Measurements from ENCODE around the gene PTTG1IP2. TPM values are rescaled to one million over a fixed set of nuclear protein-coding genes. Genes with fewer than 3 reads are reported as not detected.

The PTTG1IP2 gene
- total RNA-seq = not detected
- not detected for polyA plus RNA-seq

DNA sequence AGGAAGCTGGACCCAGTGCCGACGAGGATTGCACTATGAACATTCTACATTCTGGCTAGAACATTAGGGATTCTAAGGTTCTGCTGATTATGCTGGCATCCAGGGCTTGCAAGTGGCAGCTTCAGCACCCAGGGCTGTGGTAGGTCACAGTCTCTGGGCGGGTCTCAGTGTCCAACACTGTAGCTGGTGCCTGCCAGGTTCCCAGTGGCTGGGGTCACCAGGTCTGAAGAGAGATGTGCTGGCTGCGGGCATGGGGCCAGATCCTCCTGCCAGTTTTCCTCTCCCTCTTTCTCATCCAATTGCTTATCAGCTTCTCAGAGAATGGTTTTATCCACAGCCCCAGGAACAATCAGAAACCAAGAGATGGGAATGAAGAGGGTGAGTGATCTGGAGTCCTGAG is at the start of gene PTTG1IP2:
PTTG1IP2 (plus strand) TSS at position 86 of the 400 bp plus-strand sequence; CDS start at position 234, 148 bp downstream.
- intact Hi-C loops (cut with DNase I) = loop anchor here in 1 of 3 donors (10.0 kb wide), 1 partner anchor 575 kb away; no protein-coding TSS in a partner anchor
- Histone ChIP-seq H3K4me3 (no peak within 1 kb of the TSS), H3K27ac (no peak within 1 kb of the TSS), H3K4me1 (no peaks in the 10 kb centered on the region), H3K27me3 (no peaks in the 10 kb centered on the region), H3K9me3 (no peaks in the 10 kb centered on the region), H3K36me3 (no peaks in the 10 kb centered on the region)
- DNase-seq = no peak
- FAIRE-seq = no peak
- WGBS, 2 donors = 87 to 97% methylated on average over 4 of the region's 4 CpGs
- ATAC-seq = no peak
- TF ChIP-seq, protein P1, sequence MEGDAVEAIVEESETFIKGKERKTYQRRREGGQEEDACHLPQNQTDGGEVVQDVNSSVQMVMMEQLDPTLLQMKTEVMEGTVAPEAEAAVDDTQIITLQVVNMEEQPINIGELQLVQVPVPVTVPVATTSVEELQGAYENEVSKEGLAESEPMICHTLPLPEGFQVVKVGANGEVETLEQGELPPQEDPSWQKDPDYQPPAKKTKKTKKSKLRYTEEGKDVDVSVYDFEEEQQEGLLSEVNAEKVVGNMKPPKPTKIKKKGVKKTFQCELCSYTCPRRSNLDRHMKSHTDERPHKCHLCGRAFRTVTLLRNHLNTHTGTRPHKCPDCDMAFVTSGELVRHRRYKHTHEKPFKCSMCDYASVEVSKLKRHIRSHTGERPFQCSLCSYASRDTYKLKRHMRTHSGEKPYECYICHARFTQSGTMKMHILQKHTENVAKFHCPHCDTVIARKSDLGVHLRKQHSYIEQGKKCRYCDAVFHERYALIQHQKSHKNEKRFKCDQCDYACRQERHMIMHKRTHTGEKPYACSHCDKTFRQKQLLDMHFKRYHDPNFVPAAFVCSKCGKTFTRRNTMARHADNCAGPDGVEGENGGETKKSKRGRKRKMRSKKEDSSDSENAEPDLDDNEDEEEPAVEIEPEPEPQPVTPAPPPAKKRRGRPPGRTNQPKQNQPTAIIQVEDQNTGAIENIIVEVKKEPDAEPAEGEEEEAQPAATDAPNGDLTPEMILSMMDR (IDR thresholded peaks at IDR 0.05) = no peak

DNA sequence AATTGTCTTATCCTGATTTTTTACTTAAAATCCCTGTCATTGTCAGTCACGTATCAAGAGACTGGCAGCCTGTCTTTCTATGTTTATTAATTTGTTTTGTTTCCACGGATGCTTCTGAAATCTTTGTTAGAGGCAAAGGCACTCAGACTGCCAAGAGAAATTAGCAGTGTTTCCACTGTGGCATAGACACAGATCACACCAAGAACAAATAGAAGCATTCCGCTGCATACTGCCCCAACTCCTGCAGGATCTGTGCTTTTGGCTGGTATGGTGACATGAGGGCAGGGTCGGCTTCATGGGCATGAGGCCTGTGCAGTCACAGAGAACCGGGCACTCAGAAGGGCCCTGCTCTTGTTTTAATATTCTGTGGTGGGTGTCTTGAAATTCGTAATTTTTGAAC is 47.8 kb upstream of the PTTG1IP2 start:
- FAIRE-seq (no peak), DNase-seq (no peak), ATAC-seq (no peak)
- Histone ChIP-seq H3K4me3 (no peak overlapping the region), H3K27me3 (no peaks in the 10 kb centered on the region), H3K9me3 (no peaks in the 10 kb centered on the region), H3K36me3 (no peaks in the 10 kb centered on the region), H3K4me1 (no peaks in the 10 kb centered on the region), H3K27ac (no peak overlapping the region)
- 73 to 81% methylated on average over 6 of the region's 6 CpGs for WGBS, 2 donors
- TF ChIP-seq, protein P1 (IDR thresholded peaks at IDR 0.05) = no peak
- intact Hi-C loops (cut with DNase I) = loop anchor here in 1 of 3 donors (10.0 kb wide), 1 partner anchor 267 kb away; the partner anchor contains the start of gene STEAP1

DNA sequence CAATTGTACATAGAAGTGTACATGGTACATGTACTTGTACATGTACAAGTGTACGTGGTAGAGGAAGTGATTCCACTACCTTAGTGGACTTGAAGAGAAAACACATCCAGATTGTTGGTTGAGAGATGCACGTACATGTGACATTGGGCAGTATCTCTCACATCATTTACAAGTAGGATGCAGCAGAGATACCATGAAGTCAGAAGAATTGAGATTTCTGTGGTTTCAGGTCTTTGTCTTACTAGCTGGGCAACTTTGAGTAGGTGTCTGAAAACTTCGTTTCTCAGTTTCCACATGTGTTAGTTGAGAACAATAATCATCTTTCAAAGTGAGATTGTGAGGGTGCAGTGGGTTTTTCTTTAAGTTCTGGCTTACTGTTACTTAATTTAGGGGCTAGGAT is 44.7 kb upstream of the PTTG1IP2 start:
- H3K9me3 ChIP-seq = no peaks in the 10 kb centered on the region
- DNase-seq (no peak), ATAC-seq (no peak), FAIRE-seq (no peak)
- H3K4me3 ChIP-seq = no peak overlapping the region
- intact Hi-C loops (cut with DNase I) = loop anchor here in 1 of 3 donors (10.0 kb wide), 1 partner anchor 270 kb away; the partner anchor contains the start of gene STEAP1
- H3K27ac ChIP-seq = no peak overlapping the region
- H3K27me3 ChIP-seq = no peaks in the 10 kb centered on the region
- H3K4me1 ChIP-seq = no peaks in the 10 kb centered on the region
- WGBS, 2 donors = 70 to 84% methylated on average over 3 of the region's 3 CpGs
- H3K36me3 ChIP-seq = no peaks in the 10 kb centered on the region
- TF ChIP-seq, protein P1 (IDR thresholded peaks at IDR 0.05) = no peak

DNA sequence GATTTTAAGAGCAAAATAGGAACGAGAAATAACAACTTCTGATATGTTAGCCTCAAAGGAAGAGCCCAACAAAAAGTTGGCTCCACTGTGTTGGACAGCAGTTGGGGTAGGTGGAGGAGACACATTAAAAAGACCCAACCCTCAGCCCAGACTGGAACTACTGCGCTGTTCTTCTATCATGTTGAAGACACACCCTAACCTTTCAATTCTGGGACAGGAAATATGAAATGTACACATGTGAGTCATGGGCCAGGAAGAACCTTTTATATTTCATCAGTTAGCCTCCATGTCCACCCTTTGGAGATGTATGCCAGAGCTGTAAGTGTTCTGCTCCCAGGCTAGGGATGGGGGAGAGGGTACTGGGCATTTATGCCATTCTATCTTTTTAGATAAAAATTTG is 44.1 kb upstream of the PTTG1IP2 start:
- no peak overlapping the region for H3K4me3 ChIP-seq
- FAIRE-seq = no peak
- H3K4me1 ChIP-seq = no peaks in the 10 kb centered on the region
- H3K36me3 ChIP-seq = no peaks in the 10 kb centered on the region
- WGBS, 2 donors = 41 to 74% methylated on average over 2 of the region's 2 CpGs
- TF ChIP-seq, protein P1 (IDR thresholded peaks at IDR 0.05) = no peak
- intact Hi-C loops (cut with DNase I) = loop anchor here in 1 of 3 donors (10.0 kb wide), 1 partner anchor 271 kb away; the partner anchor contains the start of gene STEAP1
- no peak for DNase-seq
- no peaks in the 10 kb centered on the region for H3K27me3 ChIP-seq
- H3K27ac ChIP-seq = no peak overlapping the region
- no peaks in the 10 kb centered on the region for H3K9me3 ChIP-seq
- no peak for ATAC-seq
